GM21717 (cell line): ENCODE measurements around the gene FUS.
"Not testable (repeated sequence)": the region's sequence is repeated elsewhere in the genome, so short reads cannot be mapped to it uniquely, and the experiment has no call there.

Source experiments
- ATAC-seq: cut with Tn5 transposase; IDR thresholded peaks from one replicate; pipeline ENCODE4 v1.9.1; 2021; ENCODE audit warnings: mild to moderate bottlenecking, moderate library complexity; ENCODE audit not compliant: unreplicated experiment

Gene FUS

DNA sequence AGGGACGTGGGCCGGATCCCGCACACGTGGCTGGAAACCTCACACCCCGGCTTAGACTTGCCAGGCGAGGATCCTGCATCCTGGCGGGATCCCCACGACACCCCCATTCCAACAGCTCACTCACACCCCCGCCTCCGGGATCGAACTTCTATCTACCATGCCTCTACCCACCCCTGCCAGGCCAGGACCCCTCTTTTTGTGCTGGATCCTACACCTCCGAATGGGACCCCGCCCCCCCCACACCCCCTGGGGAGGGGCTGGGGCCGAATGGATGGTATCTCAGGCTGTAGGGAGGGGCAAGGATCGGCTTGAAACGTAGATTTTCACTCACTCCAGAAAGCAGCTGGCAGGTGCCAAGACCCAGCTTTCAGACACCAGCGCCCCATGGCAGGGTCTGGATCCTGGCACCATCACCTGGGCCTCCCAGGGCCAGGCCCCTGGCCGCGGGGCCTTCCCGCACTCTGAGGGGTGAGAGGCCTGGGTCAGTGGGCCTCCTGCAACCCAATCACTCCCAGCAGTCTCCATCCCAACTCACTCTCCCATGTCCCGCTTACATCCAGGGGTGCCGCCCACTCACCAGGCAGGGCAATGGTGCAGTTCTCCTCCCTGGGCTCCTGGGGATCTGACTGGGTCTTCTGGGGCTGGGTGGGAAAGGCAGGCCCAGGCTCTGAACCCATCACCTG, 36.8 kb upstream of the FUS start:
- no peak for ATAC-seq

DNA sequence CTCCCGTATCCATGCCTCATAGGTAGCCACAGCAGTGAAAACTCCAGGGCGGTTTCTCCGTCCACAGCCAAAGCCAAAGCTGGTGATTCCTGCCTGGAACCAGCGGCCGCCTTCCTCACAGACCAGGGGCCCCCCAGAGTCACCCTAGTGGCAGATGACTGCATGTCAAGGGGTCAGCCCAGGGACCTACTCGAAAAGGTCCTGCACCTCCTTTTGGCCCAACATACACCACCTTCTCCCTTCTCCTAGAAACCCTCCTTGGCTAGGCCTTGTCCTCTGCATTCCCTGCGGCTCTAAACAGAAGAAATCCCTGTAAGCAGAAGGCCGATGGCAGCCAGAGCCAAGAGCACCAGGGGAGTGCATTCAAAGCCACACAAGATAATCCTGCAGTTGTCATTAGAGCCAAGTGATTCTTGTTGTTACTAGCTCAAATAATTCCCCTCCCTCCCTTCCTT, 36.2 kb upstream of the FUS start:
- ATAC-seq: no peak

DNA sequence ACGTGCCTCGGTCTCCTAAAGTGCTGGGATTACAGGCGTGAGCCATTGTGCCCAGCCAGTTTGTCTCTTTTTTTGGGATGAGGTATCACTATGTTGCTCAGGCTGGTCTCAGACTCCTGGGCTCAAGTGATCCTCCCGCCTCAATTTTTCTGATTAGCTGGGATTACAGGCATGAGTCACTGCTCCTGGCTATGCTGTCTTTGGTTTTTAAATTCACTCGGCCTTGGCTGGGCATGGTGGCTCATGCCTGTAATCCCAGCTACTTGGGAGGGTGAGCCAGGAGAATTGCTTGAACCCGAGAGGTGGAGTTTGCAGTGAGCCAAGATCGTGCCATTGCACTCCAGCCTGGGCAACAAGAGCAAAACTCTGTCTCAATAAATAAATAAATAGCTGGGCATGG, 35.5 kb upstream of the FUS start:
- ATAC-seq: not testable (repeated sequence)

DNA sequence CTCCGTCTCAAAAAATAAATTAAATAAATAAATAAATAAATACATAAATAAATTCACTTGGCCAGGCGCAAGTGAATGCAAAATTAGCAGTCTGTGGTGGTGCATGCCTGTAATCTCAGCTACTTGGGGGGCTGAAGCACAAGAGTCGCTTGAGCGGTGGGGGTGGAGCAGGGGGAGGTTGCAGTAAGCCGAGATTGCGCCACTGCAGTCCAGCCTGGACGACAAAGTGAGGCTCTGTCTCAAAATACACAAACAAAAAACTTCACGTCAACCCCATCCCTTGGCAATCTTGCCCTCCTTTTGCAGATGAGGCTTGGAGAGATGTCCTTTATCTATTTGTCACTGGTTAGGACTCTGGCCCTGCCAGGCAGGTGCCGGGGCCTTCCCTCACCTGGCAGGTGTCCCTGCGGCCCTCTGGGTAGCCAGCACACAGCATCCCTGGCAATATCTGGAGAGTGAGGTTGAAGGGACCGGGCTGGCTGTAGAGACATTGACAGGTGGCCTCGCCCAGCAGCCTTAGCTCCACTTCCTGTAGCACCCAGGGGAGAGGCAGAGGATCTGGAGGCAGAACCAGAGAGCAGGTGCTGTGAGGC, 34.4 kb upstream of the FUS start:
- ATAC-seq: no peak

DNA sequence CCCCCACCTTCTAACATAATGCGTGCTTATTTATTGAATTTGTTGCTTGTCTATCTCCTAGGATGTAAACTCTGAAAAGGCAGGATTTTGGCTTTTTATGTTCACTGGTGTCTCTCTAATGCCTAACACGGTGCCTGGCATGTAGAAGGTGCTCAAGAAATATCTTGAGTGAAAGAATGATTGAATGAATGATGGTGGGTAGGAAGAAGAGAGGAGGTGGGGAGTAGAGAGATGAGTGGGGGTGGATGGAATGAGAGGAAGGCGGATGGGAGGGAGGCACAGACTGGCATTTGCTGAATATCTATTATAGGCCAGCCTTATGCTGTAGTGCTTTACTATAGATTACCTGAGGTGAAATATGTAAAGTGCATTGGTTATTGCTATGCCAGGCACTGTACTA, 32.4 kb upstream of the FUS start:
- ATAC-seq: no peak

DNA sequence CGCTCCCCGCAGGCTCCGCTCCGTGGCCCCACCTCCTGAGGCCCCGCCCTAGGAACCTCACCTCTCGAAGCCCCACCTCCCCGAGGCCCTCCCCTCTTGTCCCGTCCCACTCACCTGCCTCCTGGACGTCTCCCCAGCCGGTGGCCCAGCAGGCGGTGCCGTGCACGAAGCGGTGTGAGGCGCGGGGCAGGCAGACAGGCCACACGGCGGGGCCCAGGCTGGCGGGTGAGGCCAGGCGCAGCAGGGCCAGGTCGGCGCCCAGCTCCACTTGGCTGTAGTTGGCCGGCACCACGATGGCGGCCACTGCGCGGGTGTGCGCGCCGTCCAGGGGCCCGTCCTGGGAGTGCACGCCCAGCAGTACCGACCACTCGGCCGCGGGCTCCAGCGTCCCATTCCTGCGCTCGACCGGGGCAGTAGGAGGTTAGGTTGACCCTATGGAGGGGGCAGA, 31.6 kb upstream of the FUS start:
- no peak for ATAC-seq

DNA sequence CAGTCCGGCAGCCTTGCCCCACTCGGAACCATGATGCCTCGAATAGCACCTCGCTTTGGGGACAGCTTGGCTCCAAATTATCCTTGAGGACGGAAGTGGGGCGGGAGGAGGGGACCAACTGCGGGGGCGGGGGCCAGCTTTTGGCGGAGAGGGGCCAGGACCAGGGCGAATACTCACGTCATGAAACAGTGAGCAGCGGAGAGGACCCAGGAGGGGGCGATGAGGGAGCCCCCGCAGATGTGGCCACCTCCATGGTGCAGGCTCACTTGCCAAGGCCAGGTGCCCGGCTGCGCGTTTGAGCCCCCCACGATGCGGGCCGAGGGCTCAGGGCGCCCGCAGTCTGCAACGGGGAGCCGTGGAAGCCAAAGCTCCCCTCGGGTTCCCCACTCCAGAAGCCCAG, 31.0 kb upstream of the FUS start:
- no peak for ATAC-seq

DNA sequence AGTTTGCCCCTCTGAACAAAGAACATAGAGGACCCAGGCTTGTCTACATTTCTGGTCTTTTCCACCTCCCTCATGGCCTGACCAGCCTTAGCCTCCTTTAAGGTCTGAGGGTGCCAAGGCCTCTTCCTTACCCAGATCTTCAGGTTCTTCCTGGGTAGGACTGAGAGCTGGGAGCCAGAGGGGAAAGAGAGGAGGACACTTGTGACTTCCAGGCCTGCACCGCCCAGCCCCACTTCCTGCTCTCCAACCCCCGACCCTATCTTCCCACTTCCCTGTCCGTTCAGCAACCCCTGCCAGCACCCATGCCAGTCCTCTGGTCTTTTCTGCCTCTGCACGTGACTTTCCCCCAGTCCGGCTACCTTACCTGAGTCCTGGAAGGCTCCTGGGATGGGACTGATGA, 30.6 kb upstream of the FUS start:
- ATAC-seq: no peak

DNA sequence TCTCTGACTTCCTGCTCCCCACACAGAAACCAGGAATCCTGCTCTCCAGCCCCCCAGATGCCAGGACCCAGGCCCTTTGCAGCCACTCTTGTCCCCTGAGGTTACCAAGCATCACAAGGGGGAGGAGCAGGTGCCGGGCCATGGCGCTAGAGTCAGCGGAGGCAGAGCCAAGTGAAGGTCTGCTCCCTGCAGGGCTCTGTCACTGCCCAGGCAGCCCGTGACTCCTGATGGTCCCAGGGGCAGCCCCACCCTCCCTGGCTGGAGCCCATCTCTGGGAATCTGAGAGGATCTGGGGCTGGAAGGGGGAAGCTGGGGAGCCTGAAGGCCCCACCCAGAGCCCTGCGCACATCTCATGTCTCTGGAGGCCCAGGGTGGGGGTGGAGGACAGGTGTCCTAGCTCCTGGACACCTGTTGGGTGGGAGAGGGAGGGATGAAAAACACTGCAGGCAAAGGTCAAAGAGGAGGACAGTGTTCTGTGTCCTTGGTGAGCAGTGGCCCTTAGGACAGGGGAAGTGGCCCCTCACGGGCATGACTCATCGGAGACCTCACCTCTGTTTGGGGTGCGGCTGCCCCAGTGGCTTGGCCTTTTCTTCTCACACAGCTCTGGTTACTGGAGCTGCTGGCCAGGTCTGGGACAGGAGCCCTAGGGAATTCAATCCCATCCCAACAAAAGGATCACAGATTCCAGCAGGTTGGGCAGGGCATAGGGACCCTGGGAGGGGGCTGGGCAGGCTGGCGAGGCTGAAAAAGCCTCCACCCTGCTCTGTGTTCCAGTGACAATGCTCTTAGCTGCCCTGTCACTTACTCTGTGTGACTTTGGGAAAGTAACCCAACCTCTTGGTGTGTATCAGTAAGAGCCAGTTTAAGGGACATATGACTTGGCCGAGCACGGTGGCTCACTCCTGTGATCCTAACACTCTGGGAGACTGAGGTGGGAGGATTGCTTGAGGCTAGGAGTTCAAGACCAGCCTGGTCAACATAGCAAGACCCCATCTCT, 29.7 kb upstream of the FUS start, which contains the start of gene PRSS36:
TSS of gene PRSS36 (minus strand) at position 173 of the 997 bp plus-strand sequence. CDS start at position 142, 31 bp downstream.
- ATAC-seq: no peak

DNA sequence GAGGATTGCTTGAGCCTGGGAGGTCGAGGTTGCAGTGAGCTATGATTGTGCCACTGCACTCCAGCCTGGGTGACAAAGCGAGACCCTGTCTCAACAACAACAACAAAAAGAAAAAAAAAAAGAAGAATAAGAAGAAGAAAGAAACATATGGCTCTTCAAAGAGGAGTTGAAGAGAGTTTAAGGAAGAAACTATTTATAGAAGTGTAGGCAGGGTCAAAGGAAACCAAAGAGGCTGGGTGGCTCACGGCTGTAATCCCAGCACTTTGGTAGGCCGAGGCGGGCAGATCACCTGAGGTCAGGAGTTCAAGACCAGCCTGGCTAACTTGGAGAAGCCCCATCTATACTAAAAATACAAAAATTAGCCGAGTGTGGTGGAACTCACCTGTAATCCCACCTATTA, 29.0 kb upstream of the FUS start:
- ATAC-seq: not testable (repeated sequence)

DNA sequence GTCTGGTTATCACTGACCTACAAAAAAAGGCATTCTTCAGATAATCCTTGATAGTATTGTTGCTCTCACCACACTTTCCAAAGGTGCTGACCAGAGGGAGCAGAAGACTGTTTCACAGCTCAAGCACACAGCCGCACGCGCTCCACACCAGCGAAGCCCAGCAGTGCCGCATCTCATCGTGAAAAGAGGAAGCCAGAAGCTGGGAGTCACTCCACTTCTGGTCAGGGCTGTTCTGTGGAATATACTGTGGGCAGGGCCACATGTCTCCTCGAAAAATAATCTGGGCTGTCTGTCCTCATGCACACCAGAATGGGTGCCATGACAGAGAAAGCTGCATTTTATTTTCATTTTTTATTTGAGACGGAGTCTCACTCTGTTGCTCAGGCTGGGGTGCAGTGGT, 22.8 kb upstream of the FUS start:
- no peak for ATAC-seq

DNA sequence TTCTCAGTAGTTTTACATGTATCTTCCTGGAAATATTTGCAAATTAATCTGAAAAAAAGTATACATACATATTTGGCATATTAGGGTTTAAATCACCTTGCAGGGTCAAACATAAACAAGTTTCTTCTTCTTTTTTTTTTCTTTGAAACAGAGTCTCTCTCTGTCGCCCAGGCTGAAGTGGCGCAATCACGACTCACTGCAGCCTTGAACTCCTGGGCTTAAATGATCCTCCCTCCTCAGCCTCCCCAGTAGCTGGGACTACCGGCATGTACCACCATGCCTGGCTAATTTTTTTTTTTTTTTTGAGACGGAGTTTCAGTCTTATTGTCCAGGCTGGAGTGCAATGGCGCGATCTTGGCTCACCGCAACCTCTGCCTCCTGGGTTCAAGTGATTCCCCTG, 12.6 kb upstream of the FUS start:
- no peak for ATAC-seq

DNA sequence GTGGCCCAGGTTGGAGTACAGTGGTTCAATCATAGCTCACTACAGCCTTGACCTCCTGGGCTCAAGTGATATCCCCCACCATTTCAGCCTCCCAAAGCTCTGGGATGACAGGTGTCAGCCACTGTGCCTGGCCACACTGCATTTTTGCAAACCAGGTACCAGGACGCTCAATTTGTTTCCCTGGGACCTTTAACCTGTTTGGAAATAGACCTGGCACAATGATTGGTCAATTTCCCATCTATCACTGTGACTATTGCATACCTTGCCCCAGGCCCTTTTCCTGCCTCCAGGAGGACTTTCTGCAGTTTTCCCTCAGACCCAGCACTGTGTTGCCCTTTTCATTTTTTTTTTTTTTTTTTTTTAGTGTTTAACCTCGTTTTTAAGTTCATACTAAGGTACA, 11.1 kb upstream of the FUS start:
- ATAC-seq: no peak

DNA sequence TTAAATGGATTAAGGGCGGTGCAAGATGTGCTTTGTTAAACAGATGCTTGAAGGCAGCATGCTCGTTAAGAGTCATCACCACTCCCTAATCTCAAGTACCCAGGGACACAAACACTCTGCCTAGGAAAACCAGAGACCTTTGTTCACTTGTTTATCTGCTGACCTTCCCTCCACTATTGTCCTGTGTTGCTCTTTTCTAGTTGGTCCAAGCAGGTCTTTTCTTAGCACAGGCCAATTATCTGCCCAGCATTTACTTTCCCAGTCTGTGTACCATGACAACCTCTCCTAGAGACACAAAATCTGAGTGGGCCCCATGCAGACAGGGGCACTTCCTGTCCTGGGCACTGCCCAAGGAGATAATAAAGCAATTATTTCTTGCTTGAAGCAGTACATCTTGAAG, 9.9 kb upstream of the FUS start:
- not testable (repeated sequence) for ATAC-seq

DNA sequence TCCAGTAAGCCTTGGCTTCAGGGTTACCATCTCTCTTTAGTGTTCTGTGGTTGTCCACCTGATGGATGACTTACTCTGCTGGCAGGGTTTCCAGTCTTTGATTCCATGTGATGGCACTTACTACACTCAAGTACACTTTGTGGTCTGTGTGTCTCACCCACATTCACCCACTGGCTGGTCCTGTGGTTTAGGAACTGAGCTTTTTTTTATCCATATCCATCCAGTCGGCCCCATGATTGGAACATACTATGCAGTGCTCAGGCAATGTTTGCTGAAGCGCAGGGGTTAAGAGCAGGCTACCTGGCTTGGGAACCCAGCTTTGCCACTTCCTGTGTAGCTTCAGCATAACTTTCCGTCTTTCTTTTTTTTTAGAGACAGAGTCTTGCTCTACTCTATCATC, 2.8 kb upstream of the FUS start:
- ATAC-seq: no peak

DNA sequence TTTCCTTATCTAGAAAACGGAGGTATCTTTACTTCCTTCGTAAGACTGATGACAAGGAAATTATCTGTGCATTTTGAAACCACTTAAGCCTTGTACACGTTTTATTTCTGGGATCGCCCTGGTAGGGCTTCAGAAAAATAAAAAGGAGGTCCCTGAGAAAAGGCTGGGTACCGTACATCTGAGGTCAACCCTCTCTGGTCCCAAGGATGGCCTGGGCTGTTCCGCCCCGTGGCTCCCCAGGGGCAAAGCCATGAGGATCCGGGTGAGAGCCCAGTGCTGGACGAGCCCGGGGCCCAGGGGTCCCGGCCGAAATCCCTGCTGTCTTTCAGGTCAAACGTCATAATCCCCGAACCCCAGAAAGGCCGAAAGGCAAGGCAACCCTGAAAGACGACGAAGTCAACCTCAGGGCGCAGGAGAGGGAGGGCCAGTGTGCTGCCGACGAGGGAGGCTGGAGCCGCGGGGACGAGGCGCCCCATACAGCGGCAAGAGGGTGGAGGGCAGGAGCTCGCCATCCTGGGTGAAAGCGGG, 656 bp upstream of the FUS start:
- ATAC-seq: no peak

DNA sequence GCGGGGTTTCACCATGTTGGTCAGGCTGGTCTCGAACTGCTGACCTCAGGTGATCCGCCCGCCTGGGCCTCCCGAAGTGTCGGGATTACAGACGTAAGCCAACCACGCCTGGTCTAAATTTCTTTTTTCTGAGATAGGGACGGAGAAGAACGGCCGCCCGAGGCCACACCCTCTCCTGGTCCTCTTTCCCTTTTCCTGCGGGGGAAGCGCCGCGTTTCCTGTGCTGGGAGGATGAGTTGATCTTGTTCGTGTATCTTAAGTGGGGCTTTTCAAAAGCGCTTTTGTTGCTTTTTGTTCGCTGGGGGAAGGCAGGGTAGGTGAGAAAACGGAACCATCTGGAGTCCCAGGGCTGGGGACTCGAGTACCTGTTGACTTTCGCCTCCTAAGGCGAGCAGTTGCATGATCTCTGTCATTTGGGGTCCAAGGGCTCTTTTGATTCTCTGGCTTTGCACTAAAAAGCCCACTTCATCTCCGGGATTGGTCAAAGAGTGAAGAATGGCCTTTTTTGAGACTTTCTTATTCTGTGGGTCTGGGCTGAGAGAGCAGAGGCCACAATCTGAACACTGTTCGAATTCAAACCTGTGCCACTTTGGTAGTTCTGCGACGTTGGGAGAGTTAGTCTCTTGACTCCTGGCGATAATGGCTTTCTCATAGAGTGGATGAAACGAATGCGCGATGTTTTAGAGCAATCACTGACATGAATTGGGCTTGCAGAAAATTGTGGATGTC, 1.3 kb downstream of the FUS start:
- no peak for ATAC-seq

DNA sequence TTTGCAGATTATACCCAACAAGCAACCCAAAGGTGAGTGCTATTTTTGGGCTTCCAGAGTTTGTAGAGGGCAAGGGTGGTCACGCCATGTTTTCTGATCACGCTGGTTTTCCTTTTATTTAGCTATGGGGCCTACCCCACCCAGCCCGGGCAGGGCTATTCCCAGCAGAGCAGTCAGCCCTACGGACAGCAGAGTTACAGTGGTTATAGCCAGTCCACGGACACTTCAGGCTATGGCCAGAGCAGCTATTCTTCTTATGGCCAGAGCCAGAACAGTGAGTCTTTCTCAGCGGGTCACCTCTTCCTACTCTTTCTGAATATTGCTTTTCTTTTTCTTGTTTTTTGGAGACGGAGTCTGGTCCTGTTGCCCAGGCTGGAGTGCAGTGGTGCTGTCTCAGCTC, 2.5 kb downstream of the FUS start:
- ATAC-seq: no peak

DNA sequence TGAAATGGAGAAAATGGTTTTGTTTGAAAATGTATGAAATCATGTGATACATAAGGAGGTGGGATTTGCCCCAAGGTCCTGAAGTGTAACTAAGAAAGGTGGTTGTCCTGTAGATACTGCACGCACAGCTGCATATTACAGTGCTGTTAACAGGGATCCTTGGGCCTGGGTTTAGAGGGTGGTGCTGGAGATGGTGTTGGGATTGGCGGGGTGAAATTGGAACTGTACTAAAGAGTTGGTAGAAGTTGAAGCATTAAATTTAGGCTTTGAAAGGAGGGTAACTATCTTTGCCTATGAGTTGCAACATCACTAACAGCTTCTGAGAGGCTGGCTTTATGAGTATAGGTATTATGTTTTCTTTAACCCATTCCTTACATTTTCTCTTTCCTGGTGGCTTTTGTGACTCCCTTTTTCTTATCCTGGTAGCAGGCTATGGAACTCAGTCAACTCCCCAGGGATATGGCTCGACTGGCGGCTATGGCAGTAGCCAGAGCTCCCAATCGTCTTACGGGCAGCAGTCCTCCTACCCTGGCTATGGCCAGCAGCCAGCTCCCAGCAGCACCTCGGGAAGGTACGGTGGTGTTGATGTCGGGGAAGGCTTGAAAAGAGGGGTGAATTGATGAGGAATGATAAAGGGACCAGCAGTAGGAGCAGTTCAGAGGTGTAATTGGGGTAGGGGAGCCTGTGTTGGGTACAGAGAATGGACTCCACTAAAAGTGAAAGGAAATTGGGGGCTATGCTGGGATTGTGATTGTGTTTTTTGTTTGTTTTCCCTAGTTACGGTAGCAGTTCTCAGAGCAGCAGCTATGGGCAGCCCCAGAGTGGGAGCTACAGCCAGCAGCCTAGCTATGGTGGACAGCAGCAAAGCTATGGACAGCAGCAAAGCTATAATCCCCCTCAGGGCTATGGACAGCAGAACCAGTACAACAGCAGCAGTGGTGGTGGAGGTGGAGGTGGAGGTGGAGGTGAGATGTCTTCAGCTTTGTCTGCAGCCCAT, 3.8 kb downstream of the FUS start:
- ATAC-seq: no peak
